ENCODE results near the gene PHF23. TPM values are rescaled to one million over a fixed set of nuclear protein-coding genes. Genes with fewer than 3 reads are reported as not detected.

PHF23 gene
- total RNA-seq, 2 experiments from 2014 or later: 28.1 to 28.8 TPM

DNA sequence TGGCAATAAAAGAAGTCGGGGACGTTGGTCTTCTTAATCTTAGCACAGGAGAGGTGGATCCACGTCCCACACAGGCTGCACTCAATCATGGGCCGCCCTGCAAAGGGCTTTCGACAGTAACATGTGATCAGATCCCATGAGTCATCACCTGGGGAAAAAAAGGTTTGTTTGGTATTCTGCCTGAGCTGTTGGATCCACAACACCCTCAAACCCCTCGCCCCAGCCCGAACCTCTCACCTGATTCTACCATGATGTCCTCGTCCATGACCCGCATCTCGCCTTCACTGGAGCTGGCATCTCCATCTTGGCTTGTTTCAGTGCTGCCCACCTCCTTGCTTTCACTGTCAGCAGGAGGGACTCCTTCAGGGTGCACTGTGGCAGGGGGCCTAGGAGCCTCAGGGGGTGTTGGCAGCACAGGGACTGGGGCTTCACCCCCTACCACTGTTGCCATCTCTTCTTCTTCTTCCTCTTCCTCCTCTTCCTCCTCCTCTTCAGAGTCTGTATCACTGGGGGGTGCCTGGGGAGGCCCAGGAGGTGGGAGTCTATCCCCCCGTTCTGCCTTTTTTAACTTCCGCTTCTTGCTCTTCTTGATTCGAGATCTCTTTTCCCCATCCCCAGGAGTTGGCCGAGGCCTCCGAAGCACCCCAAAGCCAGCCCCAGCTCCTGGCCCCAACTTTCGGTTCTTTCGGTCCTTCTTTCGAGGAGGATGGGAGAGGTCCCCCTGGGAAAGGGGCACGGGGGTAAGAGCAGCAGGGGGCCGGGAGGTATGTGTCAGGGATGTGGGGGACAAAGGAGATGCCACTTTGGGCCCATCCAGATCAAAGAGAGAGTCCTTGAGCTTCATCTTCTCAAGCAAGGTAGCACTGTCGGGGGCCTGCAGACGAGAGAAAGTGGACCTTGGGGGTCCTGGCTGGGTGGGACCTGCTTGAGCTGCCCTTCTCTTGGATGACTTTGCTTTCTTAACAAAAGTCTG is 3.3 kb downstream of the PHF23 start:
- peak overlapping the region; percentile 99 for H3K4me3 Mint-ChIP-seq
- DNase-seq: no peak
- no peaks in the 10 kb centered on the region for H3K27me3 Mint-ChIP-seq
- H3K27ac Mint-ChIP-seq: peak overlapping the region; percentile 65
- H3K4me1 Mint-ChIP-seq: peaks cover 54% of the 10 kb centered on the region
- no peaks in the 10 kb centered on the region for H3K9me3 Mint-ChIP-seq
- peaks cover 35% of the 10 kb centered on the region for H3K36me3 Mint-ChIP-seq

DNA sequence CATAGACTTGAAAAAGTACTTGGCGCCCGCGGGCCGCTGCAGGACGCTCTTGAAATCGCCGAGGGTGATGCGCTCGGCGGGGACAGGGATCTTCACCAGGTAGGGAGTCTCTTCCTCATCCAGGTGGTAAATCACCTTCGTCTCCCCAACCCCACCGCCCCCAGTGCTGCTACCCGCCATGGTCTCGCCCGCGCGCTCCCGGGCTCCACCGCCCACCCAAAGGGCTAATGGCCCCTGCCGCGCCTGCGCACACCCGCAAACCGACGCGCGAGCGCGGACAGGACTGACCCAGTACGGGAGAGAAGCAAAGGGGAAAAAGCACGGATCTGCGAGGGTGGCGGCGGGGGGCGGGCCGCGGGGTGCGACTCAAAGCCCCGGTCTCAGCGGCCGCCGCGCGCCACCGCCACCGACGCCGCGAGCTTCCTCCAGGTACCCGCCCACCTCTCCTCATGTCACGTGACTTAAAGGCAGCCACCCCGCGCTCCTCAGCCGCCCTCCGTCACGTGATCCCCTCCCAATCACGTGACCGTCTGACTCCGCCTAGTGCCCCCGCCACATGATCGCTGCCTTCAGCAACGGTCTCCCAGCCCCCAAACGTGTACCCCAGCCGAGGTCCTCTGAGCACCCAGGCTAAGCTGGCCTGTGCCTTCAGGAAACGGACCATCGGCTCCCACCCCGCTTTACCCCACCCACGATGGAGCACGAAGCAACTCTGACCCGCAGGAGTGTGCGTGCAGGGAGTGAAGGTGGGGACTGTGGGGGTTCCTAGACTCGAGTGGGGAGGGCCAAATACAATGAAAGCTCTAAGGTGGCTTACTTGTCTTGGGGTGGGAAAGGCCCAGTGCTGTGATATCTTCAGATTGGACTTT is 4.9 kb downstream of the PHF23 start, which contains the start of gene DVL2:
TSS of gene DVL2 (minus strand) at position 435 of the 869 bp plus-strand sequence. CDS start at position 180, 255 bp downstream.
- Mint-ChIP-seq H3K9me3 (no peaks in the 10 kb centered on the region), H3K27ac (peak within 1 kb of the TSS; percentile 96), H3K4me1 (peaks cover 45% of the 10 kb centered on the region), H3K27me3 (no peaks in the 10 kb centered on the region), H3K36me3 (peaks cover 35% of the 10 kb centered on the region), H3K4me3 (peak within 1 kb of the TSS; percentile 99)
- peak; percentile 95 for DNase-seq

DNA sequence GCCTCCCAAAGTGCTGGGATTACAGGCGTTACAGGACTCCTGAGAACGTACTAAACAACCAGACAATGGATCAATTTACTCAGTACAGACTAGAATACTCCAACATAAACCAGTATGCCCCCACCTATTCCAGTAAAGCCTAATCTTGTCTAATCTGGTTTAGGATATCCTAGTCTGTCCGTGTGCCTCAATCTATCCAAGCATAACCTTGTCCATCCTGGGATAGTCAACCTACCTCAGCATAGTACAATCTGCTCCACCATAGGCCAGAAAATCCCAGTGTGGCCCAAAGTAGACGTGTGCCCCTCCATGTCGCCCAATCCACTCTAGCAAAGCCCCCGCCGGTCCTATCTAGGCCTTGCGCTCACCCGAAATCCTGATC is 5.6 kb downstream of the PHF23 start:
- H3K27me3 Mint-ChIP-seq: no peaks in the 10 kb centered on the region
- H3K4me1 Mint-ChIP-seq: peaks cover 46% of the 10 kb centered on the region
- no peak for DNase-seq
- H3K27ac Mint-ChIP-seq: peak overlapping the region; percentile 96
- H3K36me3 Mint-ChIP-seq: peaks cover 39% of the 10 kb centered on the region
- H3K9me3 Mint-ChIP-seq: no peaks in the 10 kb centered on the region
- peak overlapping the region; percentile 99 for H3K4me3 Mint-ChIP-seq

DNA sequence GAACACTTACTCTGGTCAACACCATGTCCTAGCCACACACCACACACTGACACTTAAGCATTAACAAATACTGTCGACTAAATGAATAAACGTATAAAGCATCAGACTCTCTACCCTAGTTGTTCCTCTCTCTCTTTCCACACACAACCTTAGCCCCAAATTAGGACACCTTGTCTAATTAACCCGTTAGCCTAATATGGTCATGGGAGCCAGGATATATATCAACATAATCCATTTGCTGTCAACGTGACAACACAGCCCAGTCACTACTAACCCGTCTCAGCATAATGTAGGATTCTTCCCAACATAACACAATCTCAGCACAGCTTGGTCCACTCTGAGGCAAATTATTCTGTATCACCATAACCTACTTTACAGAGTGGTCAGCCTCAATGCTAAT is 7.1 kb downstream of the PHF23 start:
- H3K27me3 Mint-ChIP-seq: no peaks in the 10 kb centered on the region
- peaks cover 50% of the 10 kb centered on the region for H3K4me1 Mint-ChIP-seq
- no peak for DNase-seq
- peaks cover 41% of the 10 kb centered on the region for H3K36me3 Mint-ChIP-seq
- no peaks in the 10 kb centered on the region for H3K9me3 Mint-ChIP-seq
- H3K27ac Mint-ChIP-seq: no peak overlapping the region
- peak overlapping the region; percentile 99 for H3K4me3 Mint-ChIP-seq

DNA sequence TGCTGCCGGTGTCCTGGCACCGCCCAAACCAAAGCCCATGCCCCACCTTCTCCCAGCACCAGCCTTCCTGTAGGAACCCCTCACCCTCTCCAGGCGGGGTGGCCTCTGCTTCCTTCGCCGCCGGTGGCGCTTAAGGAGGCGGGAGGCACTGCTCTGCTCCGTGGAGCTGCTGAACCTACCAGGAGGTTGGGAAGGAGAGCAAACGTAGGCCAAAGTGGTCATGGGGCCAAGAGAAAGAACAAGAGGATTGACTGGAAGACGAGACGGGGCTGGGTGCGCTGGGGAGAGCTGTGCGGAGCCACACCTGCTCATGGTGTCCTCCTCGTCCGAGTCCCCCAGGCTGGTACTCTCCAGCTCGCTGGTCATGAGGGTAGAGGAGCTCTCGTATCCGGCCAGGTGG is 9.8 kb downstream of the PHF23 start:
- Mint-ChIP-seq H3K27me3 (no peaks in the 10 kb centered on the region), H3K4me3 (no peak overlapping the region), H3K9me3 (no peaks in the 10 kb centered on the region), H3K4me1 (peaks cover 28% of the 10 kb centered on the region), H3K36me3 (peaks cover 23% of the 10 kb centered on the region), H3K27ac (no peak overlapping the region)
- DNase-seq: no peak

DNA sequence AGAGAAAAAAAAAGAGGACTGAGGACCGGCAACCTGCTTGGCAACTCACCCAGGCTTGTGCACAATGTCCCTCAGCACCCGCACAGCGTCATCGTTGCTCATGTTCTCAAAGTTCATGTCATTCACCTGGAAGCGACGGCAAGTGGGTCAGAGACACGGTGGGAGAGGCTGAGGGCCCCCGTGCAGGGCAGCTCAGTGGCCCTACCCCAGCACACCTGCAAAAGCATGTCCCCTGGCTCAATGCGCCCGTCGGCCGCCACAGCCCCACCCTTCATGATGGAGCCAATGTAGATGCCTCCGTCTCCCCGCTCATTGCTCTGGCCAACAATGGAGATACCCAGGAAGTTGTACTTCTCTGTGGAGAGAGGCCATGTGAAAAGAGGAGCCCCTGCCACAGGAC is 10.3 kb downstream of the PHF23 start:
- H3K27ac Mint-ChIP-seq: peak overlapping the region; percentile 28
- H3K36me3 Mint-ChIP-seq: peaks cover 22% of the 10 kb centered on the region
- no peak overlapping the region for H3K4me3 Mint-ChIP-seq
- no peak for DNase-seq
- no peaks in the 10 kb centered on the region for H3K9me3 Mint-ChIP-seq
- H3K4me1 Mint-ChIP-seq: peaks cover 26% of the 10 kb centered on the region
- H3K27me3 Mint-ChIP-seq: no peaks in the 10 kb centered on the region

DNA sequence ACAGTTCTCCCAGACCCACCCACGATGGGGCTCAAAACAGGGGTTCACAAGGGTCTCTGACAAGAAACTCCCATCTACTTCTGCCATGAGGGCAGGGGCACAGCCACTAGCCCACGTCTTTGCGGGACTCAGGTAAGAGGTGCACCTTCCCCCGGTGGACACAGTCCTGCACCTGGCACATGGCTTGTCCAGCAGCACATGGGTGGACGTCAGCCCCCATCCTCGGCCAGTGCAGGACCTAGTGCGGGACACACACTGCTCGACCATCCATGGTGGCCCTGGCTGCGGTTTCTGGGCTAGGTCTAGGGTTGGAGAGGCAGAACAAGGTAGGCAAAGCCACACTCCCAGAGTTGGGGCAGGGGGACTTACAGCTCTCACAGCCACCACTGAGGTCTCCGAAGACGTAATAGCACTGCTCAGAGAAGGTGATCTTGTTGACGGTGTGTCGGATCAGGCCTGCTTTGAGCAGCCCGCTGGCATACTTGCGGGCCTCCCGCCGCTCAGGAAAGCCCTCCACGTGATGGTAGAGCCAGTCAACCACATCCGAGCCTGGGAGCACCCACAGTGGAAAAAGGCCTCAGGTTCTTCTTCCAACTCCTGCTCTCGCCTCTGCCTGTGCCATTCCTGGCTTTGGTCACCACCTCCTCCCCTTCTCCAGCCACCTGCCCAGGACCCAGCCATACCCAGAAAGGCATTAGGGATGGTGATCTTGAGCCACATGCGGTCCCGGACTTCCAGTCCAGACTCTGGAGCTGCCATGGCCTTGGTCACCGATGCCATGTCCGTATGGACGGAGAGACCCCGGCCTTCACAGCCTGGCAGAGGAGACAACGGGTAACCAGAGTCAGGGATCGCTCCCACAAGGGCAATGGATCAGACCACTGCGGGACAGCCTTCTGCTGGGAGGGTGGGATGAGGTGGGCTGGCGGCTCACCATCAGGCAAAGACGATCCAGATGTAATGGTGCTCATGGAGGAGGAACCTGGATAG is 12.2 kb downstream of the PHF23 start:
- no peak for DNase-seq
- Mint-ChIP-seq H3K36me3 (peaks cover 14% of the 10 kb centered on the region), H3K4me1 (peaks cover 18% of the 10 kb centered on the region), H3K27ac (peak overlapping the region; percentile 29), H3K9me3 (no peaks in the 10 kb centered on the region), H3K4me3 (no peak overlapping the region), H3K27me3 (no peaks in the 10 kb centered on the region)

DNA sequence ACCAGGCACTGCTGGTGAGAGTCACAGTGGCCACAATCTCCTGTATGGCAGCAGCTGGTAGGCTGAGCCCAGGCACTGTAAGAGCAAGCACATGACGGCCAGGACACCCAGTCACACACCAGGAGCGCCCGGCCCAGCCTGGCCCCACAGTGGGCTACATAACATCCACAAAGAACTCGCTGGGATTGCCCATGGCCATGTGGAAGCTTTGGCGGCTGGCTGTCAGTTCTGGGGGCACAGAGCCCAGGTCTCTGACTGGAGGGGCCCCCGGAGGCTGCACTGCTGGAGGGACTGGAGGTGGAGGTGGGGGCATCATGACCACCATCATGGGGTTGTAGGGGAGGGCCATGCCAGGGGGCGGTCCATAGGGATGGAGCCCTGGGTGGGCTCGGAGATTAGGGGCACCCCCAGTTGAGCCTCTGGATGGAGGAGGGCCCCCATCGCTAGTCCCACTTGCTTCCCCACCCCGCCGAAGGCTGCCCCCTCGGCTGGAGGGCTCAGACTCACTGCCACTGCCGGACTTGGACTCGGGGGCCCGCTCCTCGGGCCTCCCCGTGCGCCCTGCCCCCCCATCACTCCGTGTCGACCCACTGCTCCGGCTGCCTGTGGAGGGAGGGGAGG is 13.4 kb downstream of the PHF23 start:
- H3K36me3 Mint-ChIP-seq: peaks cover 21% of the 10 kb centered on the region
- no peak overlapping the region for H3K27ac Mint-ChIP-seq
- no peaks in the 10 kb centered on the region for H3K9me3 Mint-ChIP-seq
- no peak overlapping the region for H3K4me3 Mint-ChIP-seq
- no peaks in the 10 kb centered on the region for H3K27me3 Mint-ChIP-seq
- no peak for DNase-seq
- H3K4me1 Mint-ChIP-seq: peaks cover 23% of the 10 kb centered on the region

DNA sequence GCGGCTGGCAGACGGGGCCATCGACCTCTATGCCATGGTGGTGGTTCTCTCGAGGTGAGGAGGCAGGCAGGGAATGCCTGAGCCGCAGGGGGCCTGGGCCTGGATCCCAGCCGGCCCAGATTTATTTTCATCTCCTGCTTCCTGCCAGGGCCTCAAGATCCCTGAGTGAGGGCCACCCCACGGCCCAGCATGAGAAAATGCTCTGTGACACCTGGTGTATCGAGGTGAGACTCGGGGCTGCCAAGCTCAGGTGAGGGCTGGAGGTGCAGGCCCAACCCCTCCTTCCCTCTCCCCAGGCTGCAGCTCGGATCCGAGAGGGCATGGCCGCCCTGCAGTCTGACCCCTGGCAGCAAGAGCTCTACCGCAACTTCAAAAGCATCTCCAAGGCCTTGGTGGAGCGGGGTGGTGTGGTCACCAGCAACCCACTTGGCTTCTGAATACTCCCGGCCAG is 14.6 kb downstream of the PHF23 start:
- Mint-ChIP-seq H3K4me3 (no peak overlapping the region), H3K27ac (no peak overlapping the region), H3K36me3 (peaks cover 27% of the 10 kb centered on the region), H3K27me3 (no peaks in the 10 kb centered on the region), H3K9me3 (no peaks in the 10 kb centered on the region), H3K4me1 (peaks cover 28% of the 10 kb centered on the region)
- DNase-seq: no peak

DNA sequence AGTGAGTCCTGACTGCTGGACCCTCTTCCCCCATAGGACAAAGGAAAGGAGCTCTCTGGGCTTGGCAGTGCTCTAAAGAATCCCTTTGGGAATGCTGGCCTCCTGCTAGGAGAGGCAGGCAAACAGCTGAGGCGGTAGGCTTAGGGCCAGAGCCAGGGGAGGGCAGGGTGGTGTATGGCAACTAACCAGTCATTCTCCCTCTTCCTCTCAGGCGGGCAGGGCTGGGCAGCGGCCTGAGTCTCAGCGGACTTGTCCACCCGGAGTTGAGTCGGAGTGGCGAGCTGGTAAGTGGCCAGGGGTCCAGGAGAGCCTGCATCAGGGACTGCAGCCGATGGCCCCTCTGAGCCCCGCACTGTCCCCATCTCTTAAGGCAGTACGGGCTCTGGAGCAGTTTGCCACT is 15.1 kb downstream of the PHF23 start:
- Mint-ChIP-seq H3K27me3 (no peaks in the 10 kb centered on the region), H3K4me1 (peaks cover 31% of the 10 kb centered on the region), H3K4me3 (no peak overlapping the region), H3K9me3 (no peaks in the 10 kb centered on the region), H3K36me3 (peaks cover 22% of the 10 kb centered on the region), H3K27ac (no peak overlapping the region)
- DNase-seq: no peak

DNA sequence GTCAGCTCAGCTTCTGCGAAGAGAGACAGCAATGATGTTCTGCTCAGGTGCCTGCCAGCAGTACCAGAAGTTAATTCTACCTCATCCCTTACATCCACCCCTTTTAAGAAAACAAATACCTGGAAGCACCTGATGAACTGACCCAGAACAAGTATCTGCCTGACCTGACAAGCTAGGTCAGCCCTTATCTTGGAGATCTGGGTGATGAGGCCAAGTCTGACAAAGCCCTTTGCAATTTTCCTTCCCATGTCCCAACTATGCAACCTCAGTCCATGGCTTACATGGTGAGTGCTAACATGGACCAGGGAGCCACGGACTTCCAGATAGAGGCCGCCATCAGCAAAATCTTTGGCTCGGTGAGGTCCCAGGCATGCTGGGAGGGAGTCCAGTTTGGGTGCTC is 15.9 kb downstream of the PHF23 start:
- Mint-ChIP-seq H3K27me3 (no peaks in the 10 kb centered on the region), H3K9me3 (no peaks in the 10 kb centered on the region), H3K36me3 (peaks cover 18% of the 10 kb centered on the region), H3K27ac (no peak overlapping the region), H3K4me3 (no peak overlapping the region), H3K4me1 (peaks cover 36% of the 10 kb centered on the region)
- no peak for DNase-seq

DNA sequence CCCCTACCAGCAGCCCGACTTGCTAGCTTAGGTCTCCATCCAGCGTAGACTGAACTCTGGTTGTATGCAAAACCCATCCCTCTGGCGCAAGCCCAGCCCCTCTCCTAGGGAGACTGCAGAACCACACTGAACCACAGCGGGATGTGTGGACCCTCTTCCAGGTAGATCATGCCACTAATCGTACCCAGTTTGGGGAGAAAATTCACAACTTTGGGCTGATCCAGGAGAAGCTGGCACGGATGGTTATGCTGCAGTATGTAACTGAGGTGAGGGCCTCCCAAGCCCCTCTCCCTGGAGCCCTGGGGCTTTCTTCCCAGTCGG is 16.3 kb downstream of the PHF23 start:
- Mint-ChIP-seq H3K27ac (peak overlapping the region; percentile 48), H3K27me3 (no peaks in the 10 kb centered on the region), H3K4me3 (no peak overlapping the region), H3K9me3 (no peaks in the 10 kb centered on the region), H3K36me3 (peaks cover 14% of the 10 kb centered on the region), H3K4me1 (peaks cover 36% of the 10 kb centered on the region)
- no peak for DNase-seq

DNA sequence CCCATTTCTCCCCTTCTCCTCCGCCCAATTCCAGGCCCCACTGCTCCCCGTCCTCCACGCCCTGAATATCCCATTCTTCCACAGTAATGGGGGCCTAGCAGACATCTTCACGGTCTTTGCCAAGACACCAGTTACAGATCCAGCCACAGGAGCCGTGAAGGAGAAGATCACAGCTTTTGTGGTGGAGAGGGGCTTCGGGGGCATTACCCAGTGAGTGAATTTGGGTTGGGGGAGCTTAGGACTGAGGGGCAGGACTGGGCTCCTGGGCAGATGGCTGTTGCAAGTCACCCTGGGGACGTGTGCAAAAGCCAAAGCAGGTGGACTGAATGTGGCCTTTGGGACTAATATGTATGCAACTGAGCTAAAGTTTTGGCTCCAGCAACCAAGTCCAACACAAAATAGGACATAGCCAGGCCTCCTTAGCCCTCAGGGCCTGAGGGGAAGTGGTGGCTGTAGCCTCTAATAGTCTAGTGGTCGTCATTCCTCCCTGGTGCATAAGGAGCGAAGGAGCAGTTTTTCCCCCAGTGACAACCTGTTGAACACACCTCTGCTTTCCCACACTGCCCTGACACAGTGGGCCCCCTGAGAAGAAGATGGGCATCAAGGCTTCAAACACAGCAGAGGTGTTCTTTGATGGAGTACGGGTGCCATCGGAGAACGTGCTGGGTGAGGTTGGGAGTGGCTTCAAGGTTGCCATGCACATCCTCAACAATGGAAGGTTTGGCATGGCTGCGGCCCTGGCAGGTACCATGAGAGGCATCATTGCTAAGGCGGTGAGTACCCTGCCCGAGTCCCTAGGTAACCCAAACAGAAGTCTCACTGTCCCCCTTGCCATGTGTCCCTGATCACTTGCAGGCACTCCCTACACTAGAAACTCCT is 16.9 kb downstream of the PHF23 start:
- Mint-ChIP-seq H3K27me3 (no peaks in the 10 kb centered on the region), H3K4me3 (no peak overlapping the region), H3K4me1 (peaks cover 38% of the 10 kb centered on the region), H3K36me3 (peaks cover 13% of the 10 kb centered on the region), H3K27ac (peak overlapping the region; percentile 48), H3K9me3 (no peaks in the 10 kb centered on the region)
- no peak for DNase-seq
